HEK293T (cell line): ENCODE measurements around the gene GABRB3.

ENCODE experiments used
- BHLHE40 ChIP-seq: fragments of 450-650 bp; IDR thresholded peaks from 2 replicates; pipeline ENCODE4 v1.6.1; 2016; ENCODE audit warnings: mild to moderate bottlenecking, moderate library complexity, borderline replicate concordance
- CTBP1 ChIP-seq: fragments of 450-650 bp; IDR thresholded peaks from 2 replicates; pipeline ENCODE4 v1.6.1; 2016; ENCODE audit warnings: borderline replicate concordance
- FOXK2 ChIP-seq: fragments of 450-650 bp; IDR thresholded peaks from 2 replicates; pipeline ENCODE4 v1.6.1; 2016; ENCODE audit warnings: mild to moderate bottlenecking
- FOXM1 ChIP-seq: fragments of 450-650 bp; IDR thresholded peaks from 2 replicates; pipeline ENCODE4 v1.6.1; 2017; ENCODE audit warnings: mild to moderate bottlenecking, borderline replicate concordance
- SP1 ChIP-seq: fragments of 450-650 bp; IDR thresholded peaks from 2 replicates; pipeline ENCODE4 v1.6.1; 2017

DNA sequence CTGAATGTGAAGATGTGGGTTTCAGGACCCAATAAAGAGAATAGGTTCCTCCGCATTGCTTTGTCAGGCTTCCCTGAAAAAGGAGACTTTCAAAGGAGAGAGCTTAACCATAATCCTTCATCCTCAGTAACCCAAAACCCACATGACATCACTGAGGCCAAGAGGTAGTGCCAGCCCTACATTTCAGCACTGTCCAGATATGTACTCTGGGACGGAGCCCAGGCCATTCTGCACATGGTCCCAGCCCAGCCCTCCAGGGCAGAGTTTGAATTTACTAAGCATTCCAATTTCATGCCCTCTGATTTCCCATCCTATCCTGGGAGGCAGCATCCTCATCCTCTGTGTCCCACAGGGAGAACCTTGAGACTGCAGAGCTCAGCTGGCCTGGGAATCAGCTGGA, 210.5 kb downstream of the GABRB3 start:
- TF ChIP-seq FOXK2: no peak
- TF ChIP-seq CTBP1: no peak
- TF ChIP-seq BHLHE40: no peak
- no peak for TF ChIP-seq FOXM1
- TF ChIP-seq SP1: no peak
